Brain pericyte (primary cell): ENCODE data around the gene ATP5F1C.

Source experiments
- DNase-seq: peaks from one replicate; pipeline ENCODE4 v3.0.0-alpha.2; 2012; ENCODE audit warnings: low read depth, low spot score

The ATP5F1C gene

GRCh38 chr10:7853226-7853842 is 65.4 kb downstream of the ATP5F1C start:
- no peak for DNase-seq

GRCh38 chr10:7853890-7854289 is 65.9 kb downstream of the ATP5F1C start:
- no peak for DNase-seq

- DNase-seq, result no peak
Measured at GRCh38 chr10:7855205-7855604, 67.2 kb downstream of the ATP5F1C start.

- no peak for DNase-seq
Measured at GRCh38 chr10:7856678-7857077, 68.7 kb downstream of the ATP5F1C start.

GRCh38 chr10:7857262-7857661 is 69.3 kb downstream of the ATP5F1C start:
- no peak for DNase-seq
